H1 (cell line): Measurements from ENCODE around the gene ZNF483. TPM values are rescaled to one million over a fixed set of nuclear protein-coding genes. Genes with fewer than 3 reads are reported as not detected.

Experiments used
- CTCF ChIA-PET: fragments of 300-600 bp; sonication (Branson Sonifier 250); formaldehyde crosslinking; loops from one replicate; lab custom pipeline; 2021; ENCODE audit not compliant: partially characterized antibody; lab: Charles Lee
- POLR2A ChIA-PET: fragments of 300-600 bp; sonication (Branson Sonifier 250); formaldehyde crosslinking; loops from one replicate; lab custom pipeline; 2021; ENCODE audit warnings: inconsistent platforms; ENCODE audit not compliant: partially characterized antibody; lab: Charles Lee
- DNase-seq, 2 experiments: peaks; one replicate each; pipeline versions ENCODE4 v3.0.0 to v3.0.0-alpha.2; 2010 to 2022; ENCODE audit warnings: low spot score in 2 of 2, low read depth in 1 of 2, mixed read lengths in 1 of 2
- FAIRE-seq: peaks from 2 replicates; lab custom pipeline; 2011; peaks lifted over from hg19 to GRCh38; lab: Jason Lieb, UNC
- H2AFZ ChIP-seq: 2 replicates; pipeline ENCODE4 v1.8.1; 2012; ENCODE audit warnings: low read length, inconsistent platforms
- H2AK5ac ChIP-seq: 2 replicates; pipeline ENCODE4 v1.6.1; 2013; ENCODE audit warnings: low read depth, low read length
- H2BK120ac ChIP-seq: replicated peaks from 2 replicates; pipeline ENCODE3; 2013; ENCODE audit warnings: low read depth, low read length, inconsistent platforms
- H2BK12ac ChIP-seq: 2 replicates; pipeline ENCODE4 v1.6.1; 2013; ENCODE audit warnings: low read depth, low read length
- H2BK15ac ChIP-seq: 2 replicates; pipeline ENCODE4 v1.6.1; 2013; ENCODE audit warnings: low read length
- H2BK20ac ChIP-seq: 2 replicates; pipeline ENCODE4 v1.6.1; 2013; ENCODE audit warnings: low read length
- H2BK5ac ChIP-seq: 2 replicates; pipeline ENCODE4 v1.6.1; 2013; ENCODE audit warnings: low read depth, low read length
- H3K14ac ChIP-seq: 2 replicates; pipeline ENCODE4 v1.6.1; 2013; ENCODE audit warnings: inconsistent platforms; ENCODE audit not compliant: insufficient read length
- H3K18ac ChIP-seq: 2 replicates; pipeline ENCODE4 v1.6.1; 2013; ENCODE audit warnings: low read length; ENCODE audit errors: extremely low read depth
- H3K23ac ChIP-seq: 2 replicates; pipeline ENCODE4 v1.6.1; 2013; ENCODE audit warnings: inconsistent platforms; ENCODE audit not compliant: insufficient read length
- H3K23me2 ChIP-seq: 2 replicates; pipeline ENCODE4 v1.6.1; 2013; ENCODE audit warnings: low read depth, low read length
- H3K27ac ChIP-seq: 2 replicates; pipeline ENCODE4 v1.6.1; 2011; ENCODE audit warnings: low read depth, low read length, inconsistent platforms
- H3K27me3 ChIP-seq, 4 experiments: replicated peaks in 1 of 4; 1 replicate in 1 of 4; 2 replicates in 3 of 4; pipeline versions ENCODE4 v1.6.1 to v1.8.1; 2011 to 2013; ENCODE audit warnings: low read length in 3 of 4, mild to moderate bottlenecking in 3 of 4, inconsistent platforms in 2 of 4, mixed read lengths in 2 of 4, moderate library complexity in 1 of 4; ENCODE audit not compliant: control insufficient read depth in 3 of 4, insufficient read depth in 3 of 4; ENCODE audit errors: extremely low read depth in 1 of 4
- H3K36me3 ChIP-seq, 4 experiments: 2 replicates each; pipeline versions ENCODE4 v1.6.1 to v1.8.1; 2011 to 2013; ENCODE audit warnings: mild to moderate bottlenecking in 4 of 4, low read length in 3 of 4, moderate library complexity in 2 of 4, control low read depth in 1 of 4, inconsistent platforms in 1 of 4; ENCODE audit not compliant: insufficient read depth in 4 of 4, control insufficient read depth in 2 of 4
- H3K4ac ChIP-seq: replicated peaks from 2 replicates; pipeline ENCODE3; 2013; ENCODE audit warnings: low read length, low read depth, mixed read lengths, inconsistent platforms; ENCODE audit not compliant: insufficient read length
- H3K4me1 ChIP-seq, 4 experiments: replicated peaks in 1 of 4; 1 replicate in 1 of 4; 2 replicates in 3 of 4; pipeline versions ENCODE4 v1.6.1 to v1.8.1; 2011 to 2013; ENCODE audit warnings: low read length in 3 of 4, inconsistent platforms in 2 of 4, mixed read lengths in 1 of 4; ENCODE audit not compliant: insufficient read depth in 4 of 4, control insufficient read depth in 3 of 4
- H3K4me2 ChIP-seq, 2 experiments: 2 replicates each; pipeline versions ENCODE4 v1.6.1 to v1.8.1; 2011 to 2013; ENCODE audit warnings: low read depth in 2 of 2, low read length in 2 of 2, control low read depth in 1 of 2, inconsistent platforms in 1 of 2, mild to moderate bottlenecking in 1 of 2; ENCODE audit not compliant: insufficient read depth in 1 of 2
- H3K4me3 ChIP-seq, 4 experiments: fragments of 200-600, 300-600 bp in 1 of 4; sonication (generic), shearing (Covaris generic), sonication (Bioruptor Twin) in 1 of 4; 2 replicates each; pipeline versions ENCODE4 v1.5.1 to v1.8.1; 2011 to 2016; ENCODE audit warnings: low read length in 4 of 4, low read depth in 3 of 4, control low read depth in 2 of 4, inconsistent platforms in 2 of 4, mild to moderate bottlenecking in 2 of 4, mixed read lengths in 1 of 4, moderate library complexity in 1 of 4; ENCODE audit not compliant: insufficient read depth in 2 of 4; ENCODE audit errors: extremely low read depth in 1 of 4
- H3K56ac ChIP-seq: replicated peaks from 2 replicates; pipeline ENCODE3; 2013; ENCODE audit warnings: low read depth, mild to moderate bottlenecking, mixed read lengths, low read length, inconsistent platforms; ENCODE audit not compliant: insufficient read length
- H3K79me1 ChIP-seq: 2 replicates; pipeline ENCODE4 v1.6.1; 2013; ENCODE audit warnings: low read depth, low read length, control low read depth
- H3K79me2 ChIP-seq, 2 experiments: 2 replicates each; pipeline versions ENCODE4 v1.6.1 to v1.8.1; 2012 to 2013; ENCODE audit warnings: low read length in 2 of 2, mild to moderate bottlenecking in 2 of 2, inconsistent platforms in 1 of 2; ENCODE audit not compliant: insufficient read depth in 2 of 2, control insufficient read depth in 1 of 2
- H3K9ac ChIP-seq, 4 experiments: replicated peaks in 1 of 4; 1 replicate in 1 of 4; 2 replicates in 3 of 4; pipeline versions ENCODE4 v1.6.1 to v1.8.1; 2011 to 2013; ENCODE audit warnings: low read depth in 3 of 4, low read length in 3 of 4, control low read depth in 2 of 4, mild to moderate bottlenecking in 2 of 4, moderate library complexity in 2 of 4, inconsistent platforms in 1 of 4; ENCODE audit errors: extremely low read depth in 1 of 4
- H3K9me3 ChIP-seq, 2 experiments: 2 replicates each; pipeline versions ENCODE4 v1.6.1 to v1.8.1; 2012 to 2013; ENCODE audit warnings: mild to moderate bottlenecking in 2 of 2, moderate library complexity in 2 of 2, control low read depth in 1 of 2, inconsistent platforms in 1 of 2, low read depth in 1 of 2, low read length in 1 of 2, mixed read lengths in 1 of 2; ENCODE audit not compliant: insufficient read depth in 2 of 2
- H4K20me1 ChIP-seq, 2 experiments: replicated peaks in 1 of 2; 2 replicates each; pipeline versions ENCODE3 to v1.8.1; 2011 to 2013; ENCODE audit warnings: inconsistent platforms in 2 of 2, low read length in 2 of 2, mild to moderate bottlenecking in 1 of 2; ENCODE audit not compliant: insufficient read depth in 2 of 2, control insufficient read depth in 1 of 2
- H4K5ac ChIP-seq: 2 replicates; pipeline ENCODE4 v1.6.1; 2013; ENCODE audit warnings: low read length, low read depth, mixed read lengths, inconsistent platforms; ENCODE audit not compliant: insufficient read length
- H4K8ac ChIP-seq: 2 replicates; pipeline ENCODE4 v1.8.0; 2013; ENCODE audit warnings: mild to moderate bottlenecking, moderate library complexity, low read length, inconsistent platforms; ENCODE audit not compliant: insufficient read depth; ENCODE audit errors: extremely low read depth
- H4K91ac ChIP-seq: replicated peaks from 2 replicates; pipeline ENCODE3; 2013; ENCODE audit warnings: low read length, mixed read lengths, inconsistent platforms; ENCODE audit not compliant: insufficient read length
- BCL11A ChIP-seq, 2 experiments: IDR thresholded peaks; one replicate each; pipeline ENCODE4 v1.6.1; 2011; ENCODE audit warnings: low read depth in 2 of 2, low read length in 2 of 2, mild to moderate bottlenecking in 2 of 2
- BRCA1 ChIP-seq: IDR thresholded peaks from 2 replicates; pipeline ENCODE4 v1.6.1; 2012; ENCODE audit warnings: low read depth, low read length, improper control_type of control experiment
- HDAC2 ChIP-seq, 2 experiments: fragments of 300-600 bp in 1 of 2; sonication (generic) in 1 of 2; IDR thresholded peaks; 2 replicates each; pipeline ENCODE4 v1.6.1; 2011 to 2012; ENCODE audit warnings: low read depth in 2 of 2, low read length in 2 of 2, mild to moderate bottlenecking in 2 of 2, moderate library complexity in 2 of 2, borderline replicate concordance in 1 of 2, inconsistent platforms in 1 of 2
- TAF1 ChIP-seq: IDR thresholded peaks from 2 replicates; pipeline ENCODE4 v1.6.1; 2011; ENCODE audit warnings: mild to moderate bottlenecking, low read depth, low read length
- ZNF274 ChIP-seq: IDR thresholded peaks from 2 replicates; pipeline ENCODE4 v1.7.0; 2012; ENCODE audit warnings: low read length, borderline replicate concordance; ENCODE audit errors: extremely low read depth
- WGBS, 2 experiments: shearing (Covaris generic) in 1 of 2; methylation state at CpG; one replicate each; pipeline versions ENCODE4 v1.1.6 to v1.1.7; 2013 to 2015; ENCODE audit warnings: low lambda C conversion rate in 2 of 2, mixed read lengths in 2 of 2, inconsistent platforms in 1 of 2, low coverage in 1 of 2, missing lambda C conversion rate in 1 of 2; ENCODE audit not compliant: insufficient replicate concordance in 2 of 2, insufficient coverage in 1 of 2, insufficient read length in 1 of 2; ENCODE audit errors: extremely low coverage in 1 of 2, missing lambda C conversion rate in 1 of 2; 5-methylcytosine and 5-hydroxymethylcytosine counted together
- polyA plus RNA-seq, 7 experiments: library from polyadenylated mRNA; depleted of rRNA in 3 of 7; stranded (reverse) in 5 of 7; unstranded in 2 of 7; fragments of >200 nt in 5 of 7; fragments of 200-250 nt in 2 of 7; gene quantifications; 1 replicate in 5 of 7; 2 replicates in 1 of 7; 4 replicates in 1 of 7; pipeline versions ENCODE4 v1.2.1 to v1.2.3, GENCODE V29; 2011 to 2013; ENCODE audit warnings: missing spikeins in 2 of 7, mixed read lengths in 2 of 7
- total RNA-seq: library from RNA; stranded (reverse); fragmentation: NEBNext Ultra II Directional; extraction: Animal tissue kit (Norgen Biotek cat#: 25700); gene quantifications from 2 replicates; pipeline ENCODE4 v1.2.1, GENCODE V29; 2021

The ZNF483 gene
- total and polyA plus RNA-seq, 2 of the 8 experiments (the other 6 are each of a cell fraction or from before 2014, with no cell fraction given): 4.8 to 83.8 TPM

DNA sequence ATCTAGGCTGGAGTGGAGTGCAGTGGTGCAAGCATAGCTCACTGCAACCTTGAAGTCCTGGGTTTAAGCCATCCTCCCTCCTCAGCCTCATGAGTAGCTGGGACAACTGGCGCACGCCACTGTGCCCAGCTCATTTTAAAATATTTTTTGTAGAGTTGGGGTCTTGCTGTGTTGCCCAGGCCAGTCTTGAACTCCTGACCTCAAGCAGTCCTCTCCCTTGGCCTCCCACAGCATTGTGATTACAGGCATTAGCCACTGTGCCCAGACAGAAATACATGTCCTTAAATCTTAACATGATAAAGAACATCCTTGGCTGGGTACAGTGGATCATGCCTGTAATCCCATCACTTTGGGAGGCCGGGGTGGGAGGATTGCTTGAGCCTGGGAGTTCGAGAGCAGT lies 6.7 kb downstream of the ZNF483 start:
- FAIRE-seq: no peak

More for the DNA sequence above, 6.7 kb downstream of the ZNF483 start:
- H4K5ac ChIP-seq: no peak overlapping the region
- CTCF ChIA-PET: interaction anchor here (1.1 to 1.2 kb wide), 2 partner anchors 11 to 18 kb away, joined by 3 to 4 read pairs; no protein-coding TSS in a partner anchor
- no peaks in the 10 kb centered on the region for H3K27me3 ChIP-seq
- no peaks in the 10 kb centered on the region for H4K20me1 ChIP-seq
- H3K27ac ChIP-seq: no peak overlapping the region
- peaks cover 0 to 48% of the 10 kb centered on the region in 2 experiments; a peak in 3 of 4 replicates for H3K79me2 ChIP-seq
- H2BK20ac ChIP-seq: no peak overlapping the region
- H3K56ac ChIP-seq: no peak overlapping the region
- peaks cover 9 to 17% (median 10%) of the 10 kb centered on the region in 4 experiments; a peak in 5 of 7 replicates for H3K4me1 ChIP-seq
- peak overlapping the region; percentile 58; the same call in 1 of the 2 replicates for H2BK5ac ChIP-seq
- peak overlapping the region; percentile 64; the same call in 1 of the 2 replicates for H2BK12ac ChIP-seq
- H3K23ac ChIP-seq: no peak overlapping the region
- H2AFZ ChIP-seq: no peak overlapping the region
- no peak overlapping the region for H3K4me2 ChIP-seq
- H2BK120ac ChIP-seq: no peak overlapping the region
- H3K18ac ChIP-seq: no peak overlapping the region
- H3K23me2 ChIP-seq: no peaks in the 10 kb centered on the region; the same call in 1 of the 2 replicates
- no peak overlapping the region for H4K8ac ChIP-seq
- no peak for DNase-seq
- H4K91ac ChIP-seq: no peak overlapping the region
- 91% methylated on average over 4 of the region's 4 CpGs; no CpG with 5 or more reads in 1 of the 2 experiments for WGBS, 2 experiments
- TF ChIP-seq HDAC2 (IDR thresholded peaks at IDR 0.05; ENCODE audit: borderline replicate concordance in 1 of 2, low read depth in 2 of 2, low read length in 2 of 2) (no peak), TAF1 (no peak), BCL11A (IDR thresholded peaks at IDR 0.05; ENCODE audit: low read depth in 2 of 2, low read length in 2 of 2) (no peak), BRCA1 (no peak), ZNF274 (no peak)
- H3K9ac ChIP-seq: no peak overlapping the region
- H2AK5ac ChIP-seq: peak overlapping the region; percentile 77; the same call in 1 of the 2 replicates
- no peak overlapping the region for H2BK15ac ChIP-seq
- no peak overlapping the region for H3K4ac ChIP-seq
- peaks cover 4 to 13% of the 10 kb centered on the region in 2 experiments for H3K9me3 ChIP-seq
- H3K36me3 ChIP-seq: peaks cover 3 to 70% (median 45%) of the 10 kb centered on the region in 4 experiments
- H3K4me3 ChIP-seq: no peak overlapping the region
- peaks cover 3% of the 10 kb centered on the region; the same call in 1 of the 2 replicates for H3K79me1 ChIP-seq
- POLR2A ChIA-PET: interaction anchor here (0.7 to 6.3 kb wide), 4 partner anchors 10 to 80 kb away, joined by 3 to 53 read pairs (median 3); no protein-coding TSS in a partner anchor
- no peak overlapping the region for H3K14ac ChIP-seq
